Mesenchymal stem cell (in vitro differentiated cells and primary cell): ENCODE data around the gene SPATS2.

Experiments used
- DNase-seq: peaks from one replicate; pipeline ENCODE4 v3.0.0-alpha.2; 2013
- H2AFZ ChIP-seq: one replicate; pipeline ENCODE4 v1.6.1; 2013; ENCODE audit warnings: low read depth, mild to moderate bottlenecking, control low read depth, inconsistent platforms, low read length, moderate library complexity
- H2AK5ac ChIP-seq: 2 replicates; pipeline ENCODE4 v1.6.1; 2013; ENCODE audit warnings: low read length, moderate library complexity, mild to moderate bottlenecking, inconsistent platforms; ENCODE audit not compliant: severe bottlenecking
- H2BK120ac ChIP-seq: one replicate; pipeline ENCODE4 v1.6.1; 2013; ENCODE audit warnings: low read depth, mild to moderate bottlenecking, inconsistent platforms, low read length, moderate library complexity
- H2BK12ac ChIP-seq, 2 experiments: one replicate each; pipeline ENCODE4 v1.6.1; 2013; ENCODE audit warnings: inconsistent platforms in 2 of 2, low read length in 2 of 2, mild to moderate bottlenecking in 2 of 2, moderate library complexity in 2 of 2, control low read depth in 1 of 2
- H2BK15ac ChIP-seq: one replicate; pipeline ENCODE4 v1.6.1; 2013; ENCODE audit warnings: mild to moderate bottlenecking, low read depth, inconsistent platforms; ENCODE audit not compliant: poor library complexity, severe bottlenecking
- H2BK5ac ChIP-seq: 2 replicates; pipeline ENCODE4 v1.6.1; 2013; ENCODE audit warnings: low read depth, mild to moderate bottlenecking, low read length, control low read depth, inconsistent platforms; ENCODE audit not compliant: poor library complexity, severe bottlenecking
- H3K14ac ChIP-seq, 2 experiments: one replicate each; pipeline ENCODE4 v1.6.1; 2013; ENCODE audit warnings: inconsistent platforms in 2 of 2, low read length in 2 of 2, control low read depth in 1 of 2, mild to moderate bottlenecking in 1 of 2, moderate library complexity in 1 of 2
- H3K18ac ChIP-seq, 2 experiments: one replicate each; pipeline ENCODE4 v1.6.1; 2013; ENCODE audit warnings: inconsistent platforms in 2 of 2, low read length in 2 of 2, control low read depth in 1 of 2, low read depth in 1 of 2, mild to moderate bottlenecking in 1 of 2
- H3K23ac ChIP-seq, 2 experiments: one replicate each; pipeline ENCODE4 v1.6.1; 2013; ENCODE audit warnings: inconsistent platforms in 2 of 2, low read length in 2 of 2, mild to moderate bottlenecking in 2 of 2, moderate library complexity in 2 of 2, control low read depth in 1 of 2
- H3K27ac ChIP-seq: 2 replicates; pipeline ENCODE4 v1.5.1; 2013; ENCODE audit warnings: mild to moderate bottlenecking, moderate library complexity, low read length, control low read depth, inconsistent platforms; ENCODE audit not compliant: poor library complexity, severe bottlenecking
- H3K27me3 ChIP-seq, 2 experiments: 2 replicates each; pipeline versions ENCODE4 v1.6.1 to v1.7.0; 2013; ENCODE audit warnings: low read length in 2 of 2, mild to moderate bottlenecking in 2 of 2, moderate library complexity in 2 of 2, control low read depth in 1 of 2, inconsistent platforms in 1 of 2; ENCODE audit not compliant: control insufficient read depth in 1 of 2, insufficient read depth in 1 of 2
- H3K36me3 ChIP-seq, 2 experiments: 2 replicates each; pipeline versions ENCODE4 v1.6.1 to v1.7.0; 2013; ENCODE audit warnings: low read length in 2 of 2, control low read depth in 1 of 2, inconsistent platforms in 1 of 2, low read depth in 1 of 2, mild to moderate bottlenecking in 1 of 2; ENCODE audit not compliant: insufficient read depth in 2 of 2, control insufficient read depth in 1 of 2
- H3K4ac ChIP-seq, 2 experiments: one replicate each; pipeline ENCODE4 v1.6.1; 2013; ENCODE audit warnings: inconsistent platforms in 2 of 2, low read length in 2 of 2, mild to moderate bottlenecking in 2 of 2, moderate library complexity in 2 of 2, control low read depth in 1 of 2, low read depth in 1 of 2
- H3K4me1 ChIP-seq: 2 replicates; pipeline ENCODE4 v1.6.1; 2013; ENCODE audit warnings: low read depth, low read length, control low read depth; ENCODE audit not compliant: control insufficient read depth, insufficient read depth
- H3K4me2 ChIP-seq: 2 replicates; pipeline ENCODE4 v1.6.1; 2013; ENCODE audit warnings: low read length, mild to moderate bottlenecking, inconsistent platforms; ENCODE audit not compliant: poor library complexity, severe bottlenecking
- H3K4me3 ChIP-seq, 2 experiments: 2 replicates each; pipeline versions ENCODE4 v1.5.1 to v1.7.0; 2013; ENCODE audit warnings: low read length in 2 of 2, mild to moderate bottlenecking in 2 of 2, control low read depth in 1 of 2, low read depth in 1 of 2; ENCODE audit not compliant: insufficient read depth in 1 of 2
- H3K79me1 ChIP-seq: replicated peaks from 2 replicates; pipeline ENCODE4 v1.6.1; 2013; ENCODE audit warnings: mild to moderate bottlenecking, control low read depth, low read length, inconsistent platforms; ENCODE audit not compliant: poor library complexity, severe bottlenecking
- H3K9ac ChIP-seq: 2 replicates; pipeline ENCODE4 v1.7.0; 2013; ENCODE audit warnings: mild to moderate bottlenecking, low read length, moderate library complexity
- H3K9me3 ChIP-seq: 2 replicates; pipeline ENCODE4 v1.7.0; 2013; ENCODE audit warnings: mild to moderate bottlenecking, low read length; ENCODE audit not compliant: control insufficient read depth
- H4K8ac ChIP-seq: one replicate; pipeline ENCODE4 v1.6.1; 2013; ENCODE audit warnings: inconsistent platforms, mild to moderate bottlenecking, low read length, moderate library complexity
- H4K91ac ChIP-seq: one replicate; pipeline ENCODE4 v1.6.1; 2013; ENCODE audit warnings: mild to moderate bottlenecking, low read length, inconsistent platforms
- WGBS: methylation state at CpG from one replicate; pipeline ENCODE4 v1.1.7; 2013; ENCODE audit warnings: mixed read lengths; 5-methylcytosine and 5-hydroxymethylcytosine counted together

The SPATS2 gene

DNA sequence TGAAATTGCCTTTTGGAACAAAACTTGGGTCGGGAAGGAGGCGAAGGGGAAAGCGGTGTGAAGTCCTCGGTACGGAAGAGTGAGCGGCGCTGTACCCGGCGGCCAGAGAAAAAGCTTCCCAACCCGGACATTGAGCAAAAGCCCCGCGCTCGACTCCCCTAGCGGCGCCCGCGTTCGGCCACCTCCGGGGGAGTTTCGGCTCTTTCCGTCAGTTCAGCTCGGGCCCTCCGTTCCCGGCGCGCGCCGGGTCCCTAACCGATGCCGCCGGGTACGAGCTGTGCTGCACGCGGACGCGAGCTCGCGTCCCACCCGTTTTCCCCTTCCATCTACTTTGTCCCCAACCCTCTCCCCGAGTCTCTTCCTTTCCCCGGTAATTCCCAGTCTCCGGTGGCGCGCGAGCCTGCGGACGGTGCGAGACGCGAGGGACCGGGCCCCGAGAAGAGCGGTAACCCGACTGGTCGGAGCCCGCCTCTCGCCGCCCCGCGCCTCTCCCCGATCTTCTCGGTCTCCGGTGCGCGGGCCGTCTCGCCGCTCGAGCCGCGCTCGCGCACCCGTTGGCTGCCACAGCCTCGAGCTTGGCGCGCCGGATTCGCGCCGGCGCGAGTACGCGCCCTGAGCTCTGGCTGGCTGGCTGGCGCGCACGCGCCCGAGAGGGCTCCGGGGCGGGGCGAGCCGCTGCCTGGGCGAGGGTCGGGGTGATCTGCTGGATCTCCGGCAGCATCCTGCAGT, 446 bp upstream of the SPATS2 start:
- peak overlapping the region; percentile 96 for H3K9ac ChIP-seq
- H3K27me3 ChIP-seq, result no peaks in the 10 kb centered on the region
- peak overlapping the region; percentile 72 to 85 for H3K23ac ChIP-seq
- H2AFZ ChIP-seq, result peak overlapping the region; percentile 99
- 0% methylated on average over 48 of the region's 97 CpGs for WGBS
- peak overlapping the region; percentile 91 for H3K27ac ChIP-seq
- no peaks in the 10 kb centered on the region for H3K36me3 ChIP-seq
- DNase-seq, result peak; percentile 95
- H3K14ac ChIP-seq, result peak overlapping the region in 1 of 2 experiments; percentile 93
- peak overlapping the region; percentile 79 for H2BK5ac ChIP-seq
- peak overlapping the region; percentile 9 to 99 for H3K4ac ChIP-seq
- H3K4me1 ChIP-seq, result peaks cover 7% of the 10 kb centered on the region
- H4K8ac ChIP-seq, result peak overlapping the region; percentile 87
- H2BK15ac ChIP-seq, result peak overlapping the region; percentile 93
- H2AK5ac ChIP-seq, result no peak overlapping the region
- H2BK120ac ChIP-seq, result peak overlapping the region; percentile 93
- H2BK12ac ChIP-seq, result peak overlapping the region in 1 of 2 experiments; percentile 89
- peak overlapping the region; percentile 94 for H3K4me3 ChIP-seq
- H3K79me1 ChIP-seq, result no peaks in the 10 kb centered on the region
- H3K9me3 ChIP-seq, result no peaks in the 10 kb centered on the region
- H3K4me2 ChIP-seq, result peak overlapping the region; percentile 98
- peak overlapping the region; percentile 77 for H4K91ac ChIP-seq
- peak overlapping the region; percentile 96 to 98 for H3K18ac ChIP-seq

DNA sequence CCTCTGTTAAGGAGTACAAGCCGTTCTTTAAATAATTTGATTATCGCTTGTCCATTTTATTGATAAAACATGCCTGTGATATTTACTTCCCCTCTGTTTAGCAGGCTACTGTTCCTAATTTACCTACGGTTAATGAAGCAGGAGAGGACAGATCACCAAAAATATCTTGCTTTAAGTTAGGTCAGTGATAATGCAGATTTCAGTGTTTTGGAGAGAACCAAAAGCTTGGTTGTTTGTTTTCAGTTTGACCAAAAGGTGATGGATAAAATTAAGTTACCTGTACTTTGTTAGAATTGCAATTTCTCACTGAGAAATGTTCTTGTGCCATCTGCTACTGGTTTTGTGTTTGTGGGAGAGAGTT, 958 bp downstream of the SPATS2 start:
- no peak overlapping the region for H2BK12ac ChIP-seq
- no peaks in the 10 kb centered on the region for H3K9me3 ChIP-seq
- no peak overlapping the region for H2BK5ac ChIP-seq
- no peak for DNase-seq
- H3K79me1 ChIP-seq, result peaks cover 1% of the 10 kb centered on the region
- H4K8ac ChIP-seq, result no peak overlapping the region
- peak overlapping the region; percentile 32 for H3K27ac ChIP-seq
- 46% methylated on average over 2 of the region's 3 CpGs for WGBS
- peak overlapping the region in 1 of 2 experiments; percentile 57 for H3K14ac ChIP-seq
- peak overlapping the region; percentile 96 for H3K9ac ChIP-seq
- H4K91ac ChIP-seq, result no peak overlapping the region
- no peak overlapping the region for H2BK120ac ChIP-seq
- peaks cover 8% of the 10 kb centered on the region for H3K4me1 ChIP-seq
- H3K4me3 ChIP-seq, result peak overlapping the region in 1 of 2 experiments; percentile 94
- H2AK5ac ChIP-seq, result no peak overlapping the region
- H3K27me3 ChIP-seq, result no peaks in the 10 kb centered on the region
- no peak overlapping the region for H3K4ac ChIP-seq
- no peaks in the 10 kb centered on the region for H3K36me3 ChIP-seq
- H3K18ac ChIP-seq, result no peak overlapping the region
- peak overlapping the region; percentile 79 for H3K4me2 ChIP-seq
- no peak overlapping the region for H3K23ac ChIP-seq
- H2AFZ ChIP-seq, result no peak overlapping the region
- H2BK15ac ChIP-seq, result no peak overlapping the region

DNA sequence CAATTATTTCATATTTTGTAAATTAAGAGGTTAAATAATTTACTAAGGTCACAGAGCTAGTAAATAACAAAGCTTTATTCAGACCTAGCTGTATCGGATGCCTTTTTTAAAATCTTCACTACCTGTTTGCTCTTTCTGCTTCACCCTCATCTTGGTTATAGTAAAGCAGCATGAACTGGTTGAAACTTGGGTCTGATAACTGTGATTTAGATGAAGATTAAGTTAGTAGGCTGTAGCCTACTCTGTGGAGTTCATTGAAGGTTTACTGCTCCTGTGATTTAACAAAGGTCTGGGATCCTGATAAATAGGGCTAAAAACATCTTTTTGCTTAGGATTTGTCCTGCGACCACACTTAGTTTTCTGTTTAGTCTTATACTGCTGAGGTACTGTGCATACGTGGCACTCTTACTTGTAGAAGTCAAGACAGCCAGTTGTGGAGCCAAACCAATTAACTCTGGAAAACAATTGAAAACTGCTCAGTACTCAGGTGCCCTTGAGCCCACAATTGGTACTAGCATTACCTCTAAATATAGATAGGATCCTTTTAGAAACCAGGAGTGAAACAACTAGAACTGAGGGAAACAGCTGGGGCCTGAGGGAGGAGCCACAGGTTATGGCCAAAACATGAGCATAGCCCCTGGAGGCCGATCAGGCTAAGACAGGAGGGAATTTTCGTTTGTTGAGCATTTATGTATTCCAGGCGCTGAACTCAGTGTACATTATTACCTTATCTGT, 2.3 kb downstream of the SPATS2 start:
- H3K18ac ChIP-seq, result no peak overlapping the region
- H2BK120ac ChIP-seq, result no peak overlapping the region

DNA sequence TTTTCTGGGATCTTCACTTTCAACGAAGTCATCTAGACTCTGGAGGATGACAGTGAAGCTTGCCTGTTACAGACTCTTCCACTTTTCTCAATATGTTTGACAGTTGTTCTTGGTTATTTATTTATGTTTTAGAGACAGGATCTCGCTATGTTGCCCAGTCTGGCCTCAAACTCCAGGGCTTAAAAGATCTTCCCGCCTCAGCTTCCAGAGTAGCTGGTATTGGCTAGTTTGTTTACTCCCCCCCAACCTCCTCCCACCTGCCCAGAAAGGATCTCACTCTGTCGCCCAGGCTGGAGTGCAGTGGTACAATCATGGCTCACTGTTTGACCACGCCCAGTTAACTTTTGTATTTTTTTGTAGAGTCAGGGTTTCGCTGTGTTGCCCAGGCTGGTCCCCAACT, 3.3 kb downstream of the SPATS2 start:
- H3K4me1 ChIP-seq, result peaks cover 8% of the 10 kb centered on the region
- no peak overlapping the region for H3K23ac ChIP-seq
- no peak overlapping the region for H3K4me2 ChIP-seq
- no peak overlapping the region for H4K8ac ChIP-seq
- H2AFZ ChIP-seq, result no peak overlapping the region
- H4K91ac ChIP-seq, result no peak overlapping the region
- H2BK12ac ChIP-seq, result no peak overlapping the region
- H3K9ac ChIP-seq, result peak overlapping the region; percentile 65
- WGBS, result 97% methylated on average over 5 of the region's 6 CpGs
- no peak overlapping the region for H3K4me3 ChIP-seq
- no peak overlapping the region for H2BK15ac ChIP-seq
- H3K27me3 ChIP-seq, result no peaks in the 10 kb centered on the region
- H3K18ac ChIP-seq, result no peak overlapping the region
- H3K9me3 ChIP-seq, result no peaks in the 10 kb centered on the region
- no peak overlapping the region for H2BK5ac ChIP-seq
- H3K27ac ChIP-seq, result no peak overlapping the region
- H3K36me3 ChIP-seq, result no peaks in the 10 kb centered on the region
- DNase-seq, result no peak
- H3K79me1 ChIP-seq, result peaks cover 1% of the 10 kb centered on the region
- no peak overlapping the region for H3K4ac ChIP-seq
- no peak overlapping the region for H3K14ac ChIP-seq
- H2AK5ac ChIP-seq, result no peak overlapping the region
- H2BK120ac ChIP-seq, result no peak overlapping the region

More for the DNA sequence above, 2.3 kb downstream of the SPATS2 start:
- H2BK5ac ChIP-seq, result no peak overlapping the region
- no peaks in the 10 kb centered on the region for H3K36me3 ChIP-seq
- H3K9me3 ChIP-seq, result no peaks in the 10 kb centered on the region
- no peak overlapping the region for H3K14ac ChIP-seq
- H2BK15ac ChIP-seq, result no peak overlapping the region
- H2AK5ac ChIP-seq, result no peak overlapping the region
- 83% methylated on average over 3 of the region's 6 CpGs for WGBS
- peak; percentile 65 for DNase-seq
- no peak overlapping the region for H2AFZ ChIP-seq
- H3K4ac ChIP-seq, result no peak overlapping the region
- H3K23ac ChIP-seq, result no peak overlapping the region
- no peak overlapping the region for H4K91ac ChIP-seq
- H3K4me3 ChIP-seq, result peak overlapping the region in 1 of 2 experiments; percentile 31
- peak overlapping the region; percentile 23 for H3K4me2 ChIP-seq
- H4K8ac ChIP-seq, result no peak overlapping the region
- peaks cover 1% of the 10 kb centered on the region for H3K79me1 ChIP-seq
- no peak overlapping the region for H3K27ac ChIP-seq
- H3K27me3 ChIP-seq, result no peaks in the 10 kb centered on the region
- peaks cover 8% of the 10 kb centered on the region for H3K4me1 ChIP-seq
- no peak overlapping the region for H2BK12ac ChIP-seq
- peak overlapping the region; percentile 65 for H3K9ac ChIP-seq
